H1 (cell line): ENCODE results near the gene EIF2B1. TPM values are rescaled to one million over a fixed set of nuclear protein-coding genes. Genes with fewer than 3 reads are reported as not detected.

Experiments
- CTCF ChIA-PET: fragments of 300-600 bp; sonication (Branson Sonifier 250); formaldehyde crosslinking; loops from one replicate; lab custom pipeline; 2021; ENCODE audit not compliant: partially characterized antibody; lab: Charles Lee
- POLR2A ChIA-PET: fragments of 300-600 bp; sonication (Branson Sonifier 250); formaldehyde crosslinking; loops from one replicate; lab custom pipeline; 2021; ENCODE audit warnings: inconsistent platforms; ENCODE audit not compliant: partially characterized antibody; lab: Charles Lee
- DNase-seq, 2 experiments: peaks; one replicate each; pipeline versions ENCODE4 v3.0.0 to v3.0.0-alpha.2; 2010 to 2022; ENCODE audit warnings: low spot score in 2 of 2, low read depth in 1 of 2, mixed read lengths in 1 of 2
- FAIRE-seq: peaks from 2 replicates; lab custom pipeline; 2011; peaks lifted over from hg19 to GRCh38; lab: Jason Lieb, UNC
- H2AFZ ChIP-seq: 2 replicates; pipeline ENCODE4 v1.8.1; 2012; ENCODE audit warnings: low read length, inconsistent platforms
- H2AK5ac ChIP-seq: 2 replicates; pipeline ENCODE4 v1.6.1; 2013; ENCODE audit warnings: low read depth, low read length
- H2BK120ac ChIP-seq: replicated peaks from 2 replicates; pipeline ENCODE3; 2013; ENCODE audit warnings: low read depth, low read length, inconsistent platforms
- H2BK12ac ChIP-seq: 2 replicates; pipeline ENCODE4 v1.6.1; 2013; ENCODE audit warnings: low read depth, low read length
- H2BK15ac ChIP-seq: 2 replicates; pipeline ENCODE4 v1.6.1; 2013; ENCODE audit warnings: low read length
- H2BK20ac ChIP-seq: 2 replicates; pipeline ENCODE4 v1.6.1; 2013; ENCODE audit warnings: low read length
- H2BK5ac ChIP-seq: 2 replicates; pipeline ENCODE4 v1.6.1; 2013; ENCODE audit warnings: low read depth, low read length
- H3K14ac ChIP-seq: 2 replicates; pipeline ENCODE4 v1.6.1; 2013; ENCODE audit warnings: inconsistent platforms; ENCODE audit not compliant: insufficient read length
- H3K18ac ChIP-seq: 2 replicates; pipeline ENCODE4 v1.6.1; 2013; ENCODE audit warnings: low read length; ENCODE audit errors: extremely low read depth
- H3K23ac ChIP-seq: 2 replicates; pipeline ENCODE4 v1.6.1; 2013; ENCODE audit warnings: inconsistent platforms; ENCODE audit not compliant: insufficient read length
- H3K23me2 ChIP-seq: 2 replicates; pipeline ENCODE4 v1.6.1; 2013; ENCODE audit warnings: low read depth, low read length
- H3K27ac ChIP-seq: 2 replicates; pipeline ENCODE4 v1.6.1; 2011; ENCODE audit warnings: low read depth, low read length, inconsistent platforms
- H3K27me3 ChIP-seq, 4 experiments: replicated peaks in 1 of 4; 1 replicate in 1 of 4; 2 replicates in 3 of 4; pipeline versions ENCODE4 v1.6.1 to v1.8.1; 2011 to 2013; ENCODE audit warnings: low read length in 3 of 4, mild to moderate bottlenecking in 3 of 4, inconsistent platforms in 2 of 4, mixed read lengths in 2 of 4, moderate library complexity in 1 of 4; ENCODE audit not compliant: control insufficient read depth in 3 of 4, insufficient read depth in 3 of 4; ENCODE audit errors: extremely low read depth in 1 of 4
- H3K36me3 ChIP-seq, 4 experiments: 2 replicates each; pipeline versions ENCODE4 v1.6.1 to v1.8.1; 2011 to 2013; ENCODE audit warnings: mild to moderate bottlenecking in 4 of 4, low read length in 3 of 4, moderate library complexity in 2 of 4, control low read depth in 1 of 4, inconsistent platforms in 1 of 4; ENCODE audit not compliant: insufficient read depth in 4 of 4, control insufficient read depth in 2 of 4
- H3K4ac ChIP-seq: replicated peaks from 2 replicates; pipeline ENCODE3; 2013; ENCODE audit warnings: low read length, low read depth, mixed read lengths, inconsistent platforms; ENCODE audit not compliant: insufficient read length
- H3K4me1 ChIP-seq, 4 experiments: replicated peaks in 1 of 4; 1 replicate in 1 of 4; 2 replicates in 3 of 4; pipeline versions ENCODE4 v1.6.1 to v1.8.1; 2011 to 2013; ENCODE audit warnings: low read length in 3 of 4, inconsistent platforms in 2 of 4, mixed read lengths in 1 of 4; ENCODE audit not compliant: insufficient read depth in 4 of 4, control insufficient read depth in 3 of 4
- H3K4me2 ChIP-seq, 2 experiments: 2 replicates each; pipeline versions ENCODE4 v1.6.1 to v1.8.1; 2011 to 2013; ENCODE audit warnings: low read depth in 2 of 2, low read length in 2 of 2, control low read depth in 1 of 2, inconsistent platforms in 1 of 2, mild to moderate bottlenecking in 1 of 2; ENCODE audit not compliant: insufficient read depth in 1 of 2
- H3K4me3 ChIP-seq, 4 experiments: fragments of 200-600, 300-600 bp in 1 of 4; sonication (generic), shearing (Covaris generic), sonication (Bioruptor Twin) in 1 of 4; 2 replicates each; pipeline versions ENCODE4 v1.5.1 to v1.8.1; 2011 to 2016; ENCODE audit warnings: low read length in 4 of 4, low read depth in 3 of 4, control low read depth in 2 of 4, inconsistent platforms in 2 of 4, mild to moderate bottlenecking in 2 of 4, mixed read lengths in 1 of 4, moderate library complexity in 1 of 4; ENCODE audit not compliant: insufficient read depth in 2 of 4; ENCODE audit errors: extremely low read depth in 1 of 4
- H3K56ac ChIP-seq: replicated peaks from 2 replicates; pipeline ENCODE3; 2013; ENCODE audit warnings: low read depth, mild to moderate bottlenecking, mixed read lengths, low read length, inconsistent platforms; ENCODE audit not compliant: insufficient read length
- H3K79me1 ChIP-seq: 2 replicates; pipeline ENCODE4 v1.6.1; 2013; ENCODE audit warnings: low read depth, low read length, control low read depth
- H3K79me2 ChIP-seq, 2 experiments: 2 replicates each; pipeline versions ENCODE4 v1.6.1 to v1.8.1; 2012 to 2013; ENCODE audit warnings: low read length in 2 of 2, mild to moderate bottlenecking in 2 of 2, inconsistent platforms in 1 of 2; ENCODE audit not compliant: insufficient read depth in 2 of 2, control insufficient read depth in 1 of 2
- H3K9ac ChIP-seq, 4 experiments: replicated peaks in 1 of 4; 1 replicate in 1 of 4; 2 replicates in 3 of 4; pipeline versions ENCODE4 v1.6.1 to v1.8.1; 2011 to 2013; ENCODE audit warnings: low read depth in 3 of 4, low read length in 3 of 4, control low read depth in 2 of 4, mild to moderate bottlenecking in 2 of 4, moderate library complexity in 2 of 4, inconsistent platforms in 1 of 4; ENCODE audit errors: extremely low read depth in 1 of 4
- H3K9me3 ChIP-seq, 2 experiments: 2 replicates each; pipeline versions ENCODE4 v1.6.1 to v1.8.1; 2012 to 2013; ENCODE audit warnings: mild to moderate bottlenecking in 2 of 2, moderate library complexity in 2 of 2, control low read depth in 1 of 2, inconsistent platforms in 1 of 2, low read depth in 1 of 2, low read length in 1 of 2, mixed read lengths in 1 of 2; ENCODE audit not compliant: insufficient read depth in 2 of 2
- H4K20me1 ChIP-seq, 2 experiments: replicated peaks in 1 of 2; 2 replicates each; pipeline versions ENCODE3 to v1.8.1; 2011 to 2013; ENCODE audit warnings: inconsistent platforms in 2 of 2, low read length in 2 of 2, mild to moderate bottlenecking in 1 of 2; ENCODE audit not compliant: insufficient read depth in 2 of 2, control insufficient read depth in 1 of 2
- H4K5ac ChIP-seq: 2 replicates; pipeline ENCODE4 v1.6.1; 2013; ENCODE audit warnings: low read length, low read depth, mixed read lengths, inconsistent platforms; ENCODE audit not compliant: insufficient read length
- H4K8ac ChIP-seq: 2 replicates; pipeline ENCODE4 v1.8.0; 2013; ENCODE audit warnings: mild to moderate bottlenecking, moderate library complexity, low read length, inconsistent platforms; ENCODE audit not compliant: insufficient read depth; ENCODE audit errors: extremely low read depth
- H4K91ac ChIP-seq: replicated peaks from 2 replicates; pipeline ENCODE3; 2013; ENCODE audit warnings: low read length, mixed read lengths, inconsistent platforms; ENCODE audit not compliant: insufficient read length
- ASH2L ChIP-seq: fragments of 200-600, 300-600 bp; sonication (generic); IDR thresholded peaks from one replicate; pipeline ENCODE4 v1.7.1; 2017; ENCODE audit warnings: low read length
- ATF2 ChIP-seq: IDR thresholded peaks from 2 replicates; pipeline ENCODE4 v1.6.1; 2012; ENCODE audit warnings: low read length, inconsistent platforms
- BACH1 ChIP-seq: IDR thresholded peaks from 2 replicates; pipeline ENCODE4 v1.6.1; 2012; ENCODE audit warnings: low read length, improper control_type of control experiment
- EGR1 ChIP-seq: IDR thresholded peaks from 2 replicates; pipeline ENCODE4 v1.6.1; 2011; ENCODE audit warnings: low read depth, low read length, borderline replicate concordance
- FOSL1 ChIP-seq: IDR thresholded peaks from 2 replicates; pipeline ENCODE4 v1.6.1; 2011; ENCODE audit warnings: mild to moderate bottlenecking, low read depth, low read length, moderate library complexity; ENCODE audit not compliant: insufficient read depth
- KDM4A ChIP-seq: IDR thresholded peaks from one replicate; pipeline ENCODE4 v1.7.1; 2012; ENCODE audit warnings: low read depth, mild to moderate bottlenecking, moderate library complexity, low read length, inconsistent platforms; ENCODE audit not compliant: severe bottlenecking
- MAX ChIP-seq: IDR thresholded peaks from 2 replicates; pipeline ENCODE4 v1.6.1; 2012; ENCODE audit warnings: inconsistent platforms
- RBBP5 ChIP-seq: IDR thresholded peaks from 2 replicates; pipeline ENCODE4 v1.7.1; 2012; ENCODE audit warnings: low read depth, mild to moderate bottlenecking, inconsistent platforms, low read length, moderate library complexity, borderline replicate concordance
- RXRA ChIP-seq: IDR thresholded peaks from 2 replicates; pipeline ENCODE4 v1.6.1; 2011; ENCODE audit warnings: low read depth, mild to moderate bottlenecking, low read length, moderate library complexity; ENCODE audit not compliant: insufficient read depth
- SRF ChIP-seq: IDR thresholded peaks from 2 replicates; pipeline ENCODE4 v1.6.1; 2011; ENCODE audit warnings: mild to moderate bottlenecking, low read depth, low read length, moderate library complexity
- TAF7 ChIP-seq: optimal IDR thresholded peaks from 2 replicates; pipeline ENCODE3; 2011; ENCODE audit warnings: low read depth, mild to moderate bottlenecking, inconsistent platforms, low read length, moderate library complexity, borderline replicate concordance
- ZNF274 ChIP-seq: IDR thresholded peaks from 2 replicates; pipeline ENCODE4 v1.7.0; 2012; ENCODE audit warnings: low read length, borderline replicate concordance; ENCODE audit errors: extremely low read depth
- whole genome bisulfite sequencing, 2 experiments: shearing (Covaris generic) in 1 of 2; methylation state at CpG; one replicate each; pipeline versions ENCODE4 v1.1.6 to v1.1.7; 2013 to 2015; ENCODE audit warnings: low lambda C conversion rate in 2 of 2, mixed read lengths in 2 of 2, inconsistent platforms in 1 of 2, low coverage in 1 of 2, missing lambda C conversion rate in 1 of 2; ENCODE audit not compliant: insufficient replicate concordance in 2 of 2, insufficient coverage in 1 of 2, insufficient read length in 1 of 2; ENCODE audit errors: extremely low coverage in 1 of 2, missing lambda C conversion rate in 1 of 2; 5-methylcytosine and 5-hydroxymethylcytosine counted together
- polyA plus RNA-seq, 7 experiments: library from polyadenylated mRNA; depleted of rRNA in 3 of 7; stranded (reverse) in 5 of 7; unstranded in 2 of 7; fragments of >200 nt in 5 of 7; fragments of 200-250 nt in 2 of 7; gene quantifications; 1 replicate in 5 of 7; 2 replicates in 1 of 7; 4 replicates in 1 of 7; pipeline versions ENCODE4 v1.2.1 to v1.2.3, GENCODE V29; 2011 to 2013; ENCODE audit warnings: missing spikeins in 2 of 7, mixed read lengths in 2 of 7
- total RNA-seq: library from RNA; stranded (reverse); fragmentation: NEBNext Ultra II Directional; extraction: Animal tissue kit (Norgen Biotek cat#: 25700); gene quantifications from 2 replicates; pipeline ENCODE4 v1.2.1, GENCODE V29; 2021

The EIF2B1 gene
- total and polyA plus RNA-seq, 2 of the 8 experiments (the other 6 are each of a cell fraction or from before 2014, with no cell fraction given): 24.9 to 49.9 TPM

GRCh38 chr12:123607756-123608155 is 25.7 kb downstream of the EIF2B1 start:
- WGBS, 2 experiments: 92% methylated on average over 4 of the region's 4 CpGs; no CpG with 5 or more reads in 1 of the 2 experiments
- peaks cover 44 to 77% (median 69%) of the 10 kb centered on the region in 4 experiments for H3K36me3 ChIP-seq
- TF ChIP-seq KDM4A (no peak), BACH1 (no peak), SRF (no peak), ASH2L (no peak), MAX (no peak), TAF7 (no peak), EGR1 (no peak), RBBP5 (no peak), ATF2 (no peak), FOSL1 (no peak), ZNF274 (no peak), RXRA (no peak)

More at GRCh38 chr12:123607756-123608155, 25.7 kb downstream of the EIF2B1 start:
- Histone ChIP-seq H2BK120ac (no peak overlapping the region), H3K4ac (no peak overlapping the region), H3K4me1 (peaks cover 0 to 1% (median 0%) of the 10 kb centered on the region in 4 experiments; a peak in 1 of 7 replicates), H4K5ac (no peak overlapping the region), H3K23me2 (peaks cover 4% of the 10 kb centered on the region), H2BK5ac (no peak overlapping the region), H3K9ac (no peak overlapping the region), H3K18ac (no peak overlapping the region), H4K8ac (no peak overlapping the region; the same call in 1 of the 2 replicates), H4K91ac (no peak overlapping the region), H3K27me3 (no peaks in the 10 kb centered on the region), H2BK20ac (no peak overlapping the region), H3K79me1 (peaks cover 4% of the 10 kb centered on the region; the same call in 1 of the 2 replicates), H3K14ac (no peak overlapping the region), H3K79me2 (peaks cover 17 to 39% of the 10 kb centered on the region in 2 experiments), H3K4me3 (no peak overlapping the region), H2AFZ (no peak overlapping the region), H3K9me3 (no peaks in the 10 kb centered on the region), H4K20me1 (peaks cover 3 to 10% of the 10 kb centered on the region in 2 experiments), H2AK5ac (no peak overlapping the region), H2BK15ac (no peak overlapping the region), H2BK12ac (no peak overlapping the region), H3K23ac (no peak overlapping the region), H3K56ac (no peak overlapping the region), H3K4me2 (no peak overlapping the region), H3K27ac (no peak overlapping the region)
- FAIRE-seq (no peak), DNase-seq (no peak)
- ChIA-PET POLR2A (no interaction called here), CTCF (no interaction called here)
